Mucosa of gallbladder (tissue), 1 donor: ENCODE measurements around the gene PHF3. TPM values are rescaled to one million over a fixed set of nuclear protein-coding genes. Genes with fewer than 3 reads are reported as not detected.

ENCODE experiments used
- DNase-seq: peaks from one replicate; pipeline ENCODE4 v3.0.0-alpha.2; 2020; ENCODE audit warnings: low spot score
- total RNA-seq: library from RNA; stranded (reverse); gene quantifications from one replicate; pipeline ENCODE4 v1.2.1, GENCODE V29; 2021
- donor health status: DM: no; HTN: no; CAD: no.

The PHF3 gene
- total RNA-seq, 1 donor from 2014 or later = 54.4 TPM

- DNase-seq = no peak
These were observed 8.3 kb downstream of the PHF3 start for GRCh38 chr6:63643862-63644261.

GRCh38 chr6:63644668-63645326 lies 9.2 kb downstream of the PHF3 start:
- no peak for DNase-seq

- no peak for DNase-seq
These were observed 13.7 kb downstream of the PHF3 start for GRCh38 chr6:63649269-63649668.

GRCh38 chr6:63649847-63650265 lies 14.3 kb downstream of the PHF3 start:
- DNase-seq = no peak

- no peak for DNase-seq
These were observed 17.4 kb downstream of the PHF3 start for GRCh38 chr6:63652980-63653379.

- DNase-seq = no peak
These were observed 25.2 kb downstream of the PHF3 start for GRCh38 chr6:63660757-63661156.

GRCh38 chr6:63661769-63662168 lies 26.2 kb downstream of the PHF3 start:
- no peak for DNase-seq

GRCh38 chr6:63663147-63663955 lies 27.7 kb downstream of the PHF3 start:
- DNase-seq = no peak

- DNase-seq = no peak
These were observed 28.3 kb downstream of the PHF3 start for GRCh38 chr6:63663956-63664281.

- DNase-seq = no peak
These were observed 35.6 kb downstream of the PHF3 start for GRCh38 chr6:63671098-63671754.

GRCh38 chr6:63672582-63673129 lies 37.1 kb downstream of the PHF3 start:
- DNase-seq = no peak

- no peak for DNase-seq
These were observed 38.1 kb downstream of the PHF3 start for GRCh38 chr6:63673692-63674091.

- DNase-seq = no peak
These were observed 39.0 kb downstream of the PHF3 start for GRCh38 chr6:63674635-63675034.

- DNase-seq = no peak
These were observed 39.5 kb downstream of the PHF3 start for GRCh38 chr6:63675138-63675537.

GRCh38 chr6:63676412-63677114 lies 41.0 kb downstream of the PHF3 start:
- no peak for DNase-seq

- no peak for DNase-seq
These were observed 41.7 kb downstream of the PHF3 start for GRCh38 chr6:63677282-63677681.

GRCh38 chr6:63683071-63683603 lies 47.5 kb downstream of the PHF3 start:
- DNase-seq = no peak

GRCh38 chr6:63685446-63686379 lies 50.1 kb downstream of the PHF3 start:
- no peak for DNase-seq

GRCh38 chr6:63689421-63689820 lies 53.8 kb downstream of the PHF3 start:
- no peak for DNase-seq

GRCh38 chr6:63690221-63690620 lies 54.6 kb downstream of the PHF3 start:
- no peak for DNase-seq

GRCh38 chr6:63705707-63706106 lies 70.1 kb downstream of the PHF3 start:
- no peak for DNase-seq
